Ovary (tissue), 3 donors: ENCODE results near the gene C9orf152.

Source experiments
- EP300 ChIP-seq: sonication (generic); formaldehyde crosslinking; IDR thresholded peaks from one replicate; pipeline ENCODE4 v1.6.1; 2017; ENCODE audit warnings: antibody characterized with exemption
- TF ChIP-seq, protein P1 (sequence below), 3 donors: fragments of 450-650 bp in 2 of 3; fragments of 200-600 bp in 1 of 3; IDR thresholded peaks; one replicate each; pipeline versions ENCODE4 v1.5.1 to v1.8.0; 2016 to 2022; ENCODE audit warnings: antibody characterized with exemption in 3 of 3, mild to moderate bottlenecking in 1 of 3
- donor health status: DM: no; HTN: no; CAD: no.

DNA sequence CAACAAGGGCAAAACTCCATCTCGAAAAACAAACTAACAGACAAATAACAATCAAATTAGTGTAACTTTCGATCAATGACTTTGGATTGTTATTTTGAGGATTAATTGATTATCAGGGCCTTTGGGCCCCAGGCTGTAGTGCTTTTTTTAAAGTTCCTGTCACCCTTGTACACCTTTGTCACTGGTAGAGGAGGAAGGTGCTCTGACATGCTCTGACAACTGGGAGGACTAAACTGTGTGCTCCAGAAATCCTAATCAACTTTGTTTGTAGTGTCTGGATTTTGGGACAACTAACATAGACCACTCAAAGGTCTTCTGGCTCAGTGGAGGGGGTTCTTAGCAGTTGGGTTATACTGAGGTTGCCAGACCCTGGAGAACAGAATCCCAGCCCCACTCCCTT is 46.5 kb upstream of the C9orf152 start:
- no peak for TF ChIP-seq EP300
- TF ChIP-seq, protein P1, sequence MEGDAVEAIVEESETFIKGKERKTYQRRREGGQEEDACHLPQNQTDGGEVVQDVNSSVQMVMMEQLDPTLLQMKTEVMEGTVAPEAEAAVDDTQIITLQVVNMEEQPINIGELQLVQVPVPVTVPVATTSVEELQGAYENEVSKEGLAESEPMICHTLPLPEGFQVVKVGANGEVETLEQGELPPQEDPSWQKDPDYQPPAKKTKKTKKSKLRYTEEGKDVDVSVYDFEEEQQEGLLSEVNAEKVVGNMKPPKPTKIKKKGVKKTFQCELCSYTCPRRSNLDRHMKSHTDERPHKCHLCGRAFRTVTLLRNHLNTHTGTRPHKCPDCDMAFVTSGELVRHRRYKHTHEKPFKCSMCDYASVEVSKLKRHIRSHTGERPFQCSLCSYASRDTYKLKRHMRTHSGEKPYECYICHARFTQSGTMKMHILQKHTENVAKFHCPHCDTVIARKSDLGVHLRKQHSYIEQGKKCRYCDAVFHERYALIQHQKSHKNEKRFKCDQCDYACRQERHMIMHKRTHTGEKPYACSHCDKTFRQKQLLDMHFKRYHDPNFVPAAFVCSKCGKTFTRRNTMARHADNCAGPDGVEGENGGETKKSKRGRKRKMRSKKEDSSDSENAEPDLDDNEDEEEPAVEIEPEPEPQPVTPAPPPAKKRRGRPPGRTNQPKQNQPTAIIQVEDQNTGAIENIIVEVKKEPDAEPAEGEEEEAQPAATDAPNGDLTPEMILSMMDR (IDR thresholded peaks at IDR 0.05), result no peak
